Cerebellar nuclear complex (tissue), 1 donor: ENCODE results near the gene HIPK2.
"Not testable (repeated sequence)": the region's sequence is repeated elsewhere in the genome, so short reads cannot be mapped to it uniquely, and the experiment has no call there.

Source experiments
- DNase-seq, 2 experiments: peaks; one replicate each; lab custom pipeline; 2025; lab: John Stamatoyannopoulos, UW

HIPK2 gene

GRCh38 chr7:139566736-139567646 lies 210.8 kb downstream of the HIPK2 start:
- no peak for DNase-seq

DNA sequence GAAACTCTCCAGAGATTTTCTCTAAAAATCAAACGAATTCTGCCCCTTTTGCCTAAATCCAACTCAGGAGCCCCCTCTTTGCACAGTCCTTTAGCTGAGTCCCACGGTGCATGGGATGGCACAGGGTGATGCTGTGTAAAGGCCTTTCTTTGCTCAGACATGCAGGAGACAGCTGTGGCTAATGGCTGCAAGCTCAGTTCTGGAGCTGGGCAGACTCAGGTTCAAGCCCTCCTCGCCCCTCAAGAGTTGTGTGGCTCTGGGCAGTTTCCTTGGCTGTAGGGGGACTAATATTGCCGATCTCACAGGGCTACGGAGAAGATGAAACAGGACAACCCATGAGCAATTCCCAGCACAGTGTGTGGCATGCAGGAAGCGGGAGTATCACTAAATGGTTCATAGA lies 211.7 kb downstream of the HIPK2 start:
- DNase-seq = no peak

GRCh38 chr7:139563856-139564255 lies 213.9 kb downstream of the HIPK2 start:
- no peak for DNase-seq

- DNase-seq = no peak
These were observed 214.7 kb downstream of the HIPK2 start for GRCh38 chr7:139562961-139563565.

DNA sequence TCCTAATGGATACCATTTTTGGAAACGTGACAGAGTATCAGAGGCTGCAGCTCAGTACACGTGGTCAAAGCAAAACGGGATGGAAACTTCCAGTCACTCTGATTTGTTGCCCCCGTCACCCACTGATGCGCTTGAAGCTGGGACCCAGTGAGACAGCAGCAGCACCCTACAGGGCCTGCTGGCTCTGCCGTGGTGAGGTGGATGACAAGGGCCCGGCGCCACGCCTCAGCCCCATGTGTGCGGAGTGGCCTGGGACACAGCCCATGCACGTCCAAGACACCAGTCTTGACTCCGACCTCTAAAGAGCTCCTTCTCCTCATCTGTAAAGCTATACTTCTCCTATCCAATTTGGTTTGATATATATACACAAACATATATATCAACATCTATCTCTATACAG lies 215.3 kb downstream of the HIPK2 start:
- DNase-seq = no peak

- DNase-seq = no peak
These were observed 217.1 kb downstream of the HIPK2 start for GRCh38 chr7:139560678-139561077.

- no peak for DNase-seq
These were observed 217.6 kb downstream of the HIPK2 start for GRCh38 chr7:139560199-139560598.

DNA sequence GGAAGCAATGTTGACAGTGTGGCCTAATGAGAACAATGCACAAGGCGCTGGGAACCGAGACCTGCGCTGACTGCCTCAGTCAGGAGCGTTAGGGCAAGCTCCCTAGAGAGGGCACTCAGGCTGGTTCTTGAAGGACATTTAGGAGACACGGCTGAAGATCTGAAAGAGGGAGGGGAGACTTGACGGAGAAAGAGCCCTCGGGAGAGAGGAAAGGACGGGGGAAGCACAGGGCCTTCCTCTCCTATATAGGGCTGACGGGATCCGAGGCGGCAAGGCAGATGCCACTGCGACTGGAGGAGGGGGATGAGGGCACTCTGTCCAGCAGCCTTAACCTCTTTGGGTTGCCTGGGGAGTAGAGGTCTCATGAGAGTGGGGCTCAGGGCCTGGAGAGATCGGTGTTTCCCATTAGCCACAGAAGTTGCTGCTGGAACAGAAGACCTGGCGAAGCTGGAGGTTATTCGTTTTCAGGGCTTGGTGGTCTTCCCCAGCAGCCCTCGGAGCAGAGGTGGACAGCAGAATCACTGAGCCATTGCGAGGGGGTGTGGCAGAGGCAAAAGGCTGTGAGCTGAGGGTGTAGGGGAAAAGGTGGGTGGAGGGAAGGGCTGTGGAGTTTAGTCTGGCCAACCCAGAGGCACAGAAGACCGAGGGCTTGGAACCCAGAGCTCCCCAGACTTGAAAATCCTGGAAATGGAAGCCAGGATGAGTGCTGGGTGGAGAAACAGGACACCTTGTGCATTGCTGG lies 218.3 kb downstream of the HIPK2 start:
- no peak for DNase-seq

GRCh38 chr7:139557857-139558581 lies 219.8 kb downstream of the HIPK2 start:
- no peak for DNase-seq

- not testable (repeated sequence) for DNase-seq
These were observed 223.7 kb downstream of the HIPK2 start for GRCh38 chr7:139553991-139554700.

DNA sequence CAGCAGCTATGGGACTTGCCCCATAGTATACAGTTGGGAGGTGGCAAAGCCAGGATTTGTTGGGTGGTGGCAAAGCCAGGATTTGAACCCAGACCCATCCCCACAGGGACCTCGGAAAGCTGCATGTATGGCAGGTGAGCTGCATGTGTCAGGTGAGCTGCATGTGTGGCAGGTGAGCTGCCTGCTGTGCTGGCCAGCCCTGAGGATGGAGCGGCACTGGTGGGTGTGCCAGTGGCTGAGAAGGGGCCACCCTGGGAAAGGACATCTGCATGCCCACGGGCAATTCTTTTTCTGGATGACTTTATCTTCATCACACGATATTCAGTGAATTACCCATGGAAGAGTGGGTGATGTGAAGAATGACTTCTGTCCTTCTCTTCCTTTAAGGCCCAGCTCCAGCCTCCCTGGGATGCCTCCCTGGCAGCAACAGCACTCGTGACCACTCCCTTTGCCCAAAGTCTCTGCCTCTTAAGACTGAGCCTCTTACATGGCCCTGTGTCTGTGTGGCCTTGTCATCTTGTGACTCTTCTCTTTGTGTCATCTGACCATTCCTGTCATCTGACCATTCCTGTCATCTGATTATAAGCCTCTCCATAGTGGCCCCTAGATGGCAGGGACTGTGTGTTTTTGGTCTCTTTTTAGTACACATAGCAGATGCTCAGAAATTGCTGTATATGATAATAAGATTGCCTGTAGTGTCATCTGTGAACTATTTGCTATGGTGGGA lies 229.3 kb downstream of the HIPK2 start:
- no peak for DNase-seq

DNA sequence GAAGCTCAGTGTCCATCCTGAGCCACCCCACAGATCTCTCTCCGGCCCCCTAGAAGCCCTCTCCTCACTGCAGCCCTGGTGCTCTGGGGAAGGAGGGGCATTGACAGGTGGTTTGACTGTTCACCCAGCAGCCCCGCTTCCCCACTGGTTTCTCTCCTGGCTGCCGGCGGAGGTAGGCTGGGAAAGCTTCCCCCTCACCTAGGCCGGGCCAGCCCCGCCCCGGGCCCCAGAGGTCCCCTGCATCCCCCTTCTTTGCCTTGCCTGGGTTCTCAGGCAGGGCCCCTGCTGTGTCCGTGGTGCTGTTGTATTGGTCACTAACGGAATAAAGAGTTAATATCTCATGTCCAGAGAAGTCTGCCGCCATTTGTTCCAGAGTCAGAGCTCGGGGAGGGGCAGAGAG lies 233.2 kb downstream of the HIPK2 start:
- DNase-seq = no peak

DNA sequence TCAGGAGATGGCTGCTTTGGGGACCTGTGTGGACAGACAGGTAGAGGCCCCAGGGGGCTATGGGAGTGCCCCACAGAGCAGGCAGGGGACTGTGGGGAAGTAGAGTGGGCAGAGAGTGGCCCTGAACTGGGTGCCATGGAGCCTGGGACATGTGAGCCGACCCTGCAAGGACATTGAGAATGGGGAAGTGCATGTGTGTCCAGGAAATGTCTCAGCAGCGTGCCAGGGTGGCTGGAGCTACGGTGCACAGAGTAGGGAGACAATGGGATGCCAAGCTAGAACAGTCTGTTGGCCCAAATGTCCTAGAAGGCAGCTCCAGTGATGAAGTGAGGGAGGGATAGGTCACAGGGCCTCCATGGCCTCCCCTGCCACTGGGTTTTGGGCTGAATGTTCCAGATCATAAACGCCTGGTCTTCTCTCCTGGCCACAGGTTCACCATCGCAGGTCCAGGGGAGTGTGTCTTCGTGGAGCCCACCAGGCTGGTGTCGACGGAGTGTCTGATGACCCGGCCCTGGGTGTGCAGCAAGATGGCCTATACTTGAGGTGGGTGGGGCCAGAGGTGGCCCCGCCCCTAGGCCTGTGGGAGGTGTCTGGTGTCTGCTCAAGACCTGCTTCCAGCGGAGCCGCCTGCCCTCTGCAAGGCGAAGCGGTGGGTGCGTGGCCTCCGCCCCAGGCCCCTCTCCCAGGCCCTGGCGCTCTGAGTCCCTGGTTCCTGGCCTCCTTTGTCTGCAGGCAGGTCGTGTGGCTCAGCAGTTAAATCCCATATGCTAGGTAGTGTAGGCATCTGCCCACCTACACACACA lies 233.8 kb downstream of the HIPK2 start:
- DNase-seq = no peak

- no peak for DNase-seq
These were observed 235.3 kb downstream of the HIPK2 start for GRCh38 chr7:139542308-139543151.

DNA sequence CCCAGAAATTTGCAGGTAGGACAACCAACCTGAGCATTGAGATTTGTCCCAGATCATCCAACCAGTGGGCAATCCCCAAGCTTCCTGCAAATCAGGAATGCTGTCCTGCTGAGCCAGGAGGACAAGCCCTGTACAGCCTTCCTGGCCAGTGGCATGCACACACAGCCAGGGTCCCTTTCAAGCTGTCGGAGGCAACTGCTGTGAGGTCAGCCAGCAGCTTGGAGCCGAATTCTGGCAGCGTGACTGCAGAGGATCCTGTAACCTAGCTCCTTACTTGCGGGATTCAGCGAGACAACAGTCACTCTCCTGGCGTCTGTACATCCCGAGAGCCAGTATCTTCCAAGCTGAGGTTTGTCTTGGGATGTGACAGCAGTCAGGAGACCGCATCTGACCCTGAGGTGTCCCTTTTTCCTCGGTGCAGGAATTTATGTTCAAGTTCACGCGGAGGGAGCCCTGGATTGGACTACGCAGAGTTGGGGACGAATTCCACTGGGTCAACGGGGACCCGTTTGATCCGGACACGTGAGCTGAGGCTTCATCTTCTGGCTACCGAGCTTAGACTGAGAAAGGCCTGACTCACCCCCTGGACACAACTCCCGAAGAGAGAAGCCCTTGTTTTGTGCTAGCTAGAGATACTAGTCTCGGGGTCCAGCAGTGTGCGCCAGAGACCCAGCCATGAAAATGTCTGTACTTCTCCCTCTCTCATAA lies 236.0 kb downstream of the HIPK2 start:
- DNase-seq = no peak

DNA sequence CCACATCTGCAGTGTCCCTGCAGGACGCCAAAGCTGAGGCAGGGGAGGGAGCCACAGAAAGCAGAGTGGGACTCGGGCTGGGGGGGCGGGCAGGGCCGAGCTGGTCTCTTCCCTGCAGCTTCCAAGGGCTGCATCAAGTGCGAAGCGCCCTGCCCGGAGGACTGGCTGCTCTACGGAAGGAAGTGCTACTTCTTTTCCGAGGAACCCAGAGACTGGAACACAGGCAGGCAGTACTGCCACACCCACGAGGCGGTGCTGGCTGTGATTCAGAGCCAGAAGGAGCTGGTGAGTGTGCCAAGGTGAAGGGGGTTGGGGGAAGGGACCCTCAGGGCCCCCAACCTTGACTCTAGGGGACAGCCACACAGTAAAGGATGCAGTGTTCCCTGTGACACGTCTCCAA lies 237.6 kb downstream of the HIPK2 start:
- DNase-seq = no peak

GRCh38 chr7:139538881-139539635 lies 238.7 kb downstream of the HIPK2 start:
- no peak for DNase-seq

GRCh38 chr7:139536152-139536551 lies 241.6 kb downstream of the HIPK2 start:
- DNase-seq = no peak
